Stimulated activated CD8-positive, alpha-beta memory T cell treated with anti-CD3 and anti-CD28 coated beads, Interleukin-15, amount 100 ng/mL, for 1 hour (primary cell): ENCODE data around the gene PRKCA.

Experiments used
- DNase-seq: peaks from one replicate; pipeline ENCODE4 v3.0.0-alpha.2; 2020; ENCODE audit warnings: low read depth

Gene PRKCA

DNA sequence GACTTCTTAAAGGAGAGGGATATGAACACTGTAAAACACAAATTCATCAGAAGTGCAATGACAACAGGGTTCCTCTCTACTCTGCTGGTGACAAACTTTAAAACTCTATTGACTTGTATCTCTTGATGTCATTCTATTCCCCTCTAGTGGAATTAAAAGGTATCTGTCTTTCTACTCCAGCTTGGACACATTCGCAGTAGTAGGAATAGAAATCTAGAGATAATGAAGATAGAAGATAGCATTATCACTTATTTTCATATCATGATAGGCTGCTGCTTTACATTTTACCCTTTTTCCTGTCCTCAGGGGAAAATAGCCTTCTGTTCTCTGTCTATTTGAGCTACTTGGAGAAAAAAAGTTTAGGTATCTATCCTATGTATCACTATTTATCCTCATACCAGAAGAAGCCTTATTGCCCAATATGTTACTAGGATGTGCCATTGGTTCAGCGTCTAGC lies 322.9 kb downstream of the PRKCA start:
- DNase-seq = no peak

- DNase-seq = no peak
Measured at GRCh38 chr17:66627985-66628384, 325.6 kb downstream of the PRKCA start.

DNA sequence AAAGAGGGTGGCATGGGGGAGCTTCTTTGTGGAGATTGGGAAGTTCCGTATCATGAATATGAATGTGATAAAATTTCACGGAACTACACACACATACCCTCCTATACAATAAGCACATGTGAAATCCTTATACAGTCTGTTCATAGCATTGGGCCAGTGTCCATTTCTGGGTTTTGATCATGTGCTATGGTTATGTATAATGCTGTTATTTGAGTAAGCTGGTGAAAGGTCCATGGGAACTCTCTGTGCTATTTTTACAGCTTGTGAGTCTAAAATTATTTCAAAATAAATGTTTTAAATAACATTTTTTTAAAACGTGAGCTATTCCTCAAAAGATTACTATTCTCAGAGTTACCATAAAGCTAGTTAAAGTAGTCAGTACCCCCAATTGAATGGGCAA lies 327.3 kb downstream of the PRKCA start:
- no peak for DNase-seq

DNA sequence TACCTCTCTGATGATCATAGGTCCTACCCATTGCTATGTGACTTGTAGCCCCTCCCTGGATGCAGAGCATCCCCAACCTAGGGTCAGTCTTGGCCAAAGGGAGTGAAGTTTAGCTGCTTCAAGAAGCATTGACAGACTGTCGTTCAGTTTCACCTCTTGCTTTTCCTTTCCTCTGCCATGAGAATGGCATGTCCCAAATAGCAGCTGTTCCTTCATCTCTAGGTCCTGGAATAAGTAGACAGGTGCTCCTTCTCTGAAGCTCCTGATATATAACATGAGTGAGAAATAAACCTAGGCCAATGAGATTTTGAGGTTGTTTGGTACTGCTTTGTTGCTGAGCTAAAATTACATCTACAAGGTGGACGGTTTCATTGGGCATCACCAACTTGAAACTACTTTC lies 328.0 kb downstream of the PRKCA start:
- no peak for DNase-seq

GRCh38 chr17:66630828-66631472 lies 328.5 kb downstream of the PRKCA start:
- no peak for DNase-seq

DNA sequence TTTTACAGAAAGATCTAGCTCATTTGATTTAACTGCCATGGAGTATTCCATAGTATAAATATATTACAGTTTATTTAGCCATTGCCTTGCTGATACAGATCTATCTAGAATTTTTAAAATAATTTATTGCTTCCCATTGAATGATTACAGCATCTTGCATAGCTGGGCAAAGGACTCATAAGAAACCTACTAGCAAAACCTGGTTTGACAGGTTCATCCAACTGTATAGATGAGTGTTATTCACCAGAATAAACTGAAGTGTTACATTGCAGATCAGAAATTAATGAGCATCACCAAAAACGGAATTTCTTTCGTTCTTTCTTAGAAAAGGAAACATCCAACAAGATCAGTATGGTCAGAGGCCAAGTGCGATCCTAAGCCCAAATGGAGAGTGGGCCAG lies 330.3 kb downstream of the PRKCA start:
- no peak for DNase-seq

GRCh38 chr17:66633317-66633965 lies 331.0 kb downstream of the PRKCA start:
- DNase-seq = no peak

GRCh38 chr17:66634193-66634592 lies 331.8 kb downstream of the PRKCA start:
- no peak for DNase-seq

- no peak for DNase-seq
Measured at GRCh38 chr17:66635386-66636045, 333.1 kb downstream of the PRKCA start.

- no peak for DNase-seq
Measured at GRCh38 chr17:66636111-66636510, 333.7 kb downstream of the PRKCA start.

DNA sequence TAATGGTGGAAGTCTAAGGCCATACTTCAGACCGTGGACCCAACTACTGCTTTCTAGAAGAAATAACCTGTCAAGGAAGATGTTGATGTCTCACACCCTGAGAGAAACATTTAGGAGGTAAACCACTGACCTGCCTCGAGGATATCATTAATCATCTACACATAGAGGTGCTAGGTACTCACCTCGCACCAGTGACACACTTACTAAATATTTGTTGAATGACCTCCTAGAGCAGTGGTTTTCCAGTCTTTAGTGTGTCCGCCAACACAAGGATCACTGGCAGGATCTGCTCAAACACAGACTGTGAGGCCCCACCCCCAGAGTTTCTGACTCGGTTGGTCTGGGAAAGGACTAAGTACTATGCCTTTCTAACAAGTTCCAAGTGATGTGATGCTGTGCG lies 335.1 kb downstream of the PRKCA start:
- DNase-seq = no peak

GRCh38 chr17:66638707-66639479 lies 336.5 kb downstream of the PRKCA start:
- no peak for DNase-seq

DNA sequence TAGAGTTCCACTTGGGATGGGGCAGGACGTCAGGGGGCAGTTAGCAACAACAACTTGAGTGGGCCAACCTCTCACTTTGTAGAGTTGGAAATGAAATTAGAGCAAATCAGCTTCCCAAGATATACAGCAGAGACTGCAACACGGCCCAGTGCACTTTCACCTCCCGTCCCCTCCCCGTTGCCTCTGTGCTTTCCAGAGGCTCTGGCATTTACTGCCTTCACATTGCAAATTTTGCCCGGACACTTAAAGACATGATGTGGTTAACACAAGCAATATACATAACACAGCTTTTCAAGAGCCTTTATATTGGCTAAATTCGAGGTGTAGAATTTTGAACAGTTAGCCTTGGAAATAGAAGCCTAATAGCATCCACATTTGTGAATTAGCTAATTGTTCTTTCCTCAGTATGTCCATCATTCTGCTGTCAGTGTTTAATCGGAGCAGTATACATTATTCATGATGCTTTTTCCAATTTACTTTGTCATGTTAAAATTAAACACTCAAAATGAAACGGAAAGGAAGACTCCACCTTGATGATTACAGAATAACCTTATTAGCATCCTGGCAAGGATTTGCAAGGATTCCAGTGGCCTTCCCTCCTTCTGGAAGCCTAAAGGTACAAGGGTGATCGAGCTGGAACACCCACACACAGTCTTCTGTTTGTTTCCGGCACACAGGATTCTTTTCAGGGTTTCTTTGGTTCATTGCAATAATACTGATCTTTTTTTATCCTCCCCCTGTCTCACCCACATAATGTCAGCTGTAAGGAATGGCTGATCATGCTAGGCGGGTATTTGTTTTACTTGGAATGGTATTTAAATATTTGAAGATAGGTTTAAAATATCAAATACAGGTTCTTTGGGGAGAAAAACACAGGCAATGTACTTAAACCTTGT lies 341.6 kb downstream of the PRKCA start:
- no peak for DNase-seq

- DNase-seq = no peak
Measured at GRCh38 chr17:66645259-66645658, 342.8 kb downstream of the PRKCA start.

GRCh38 chr17:66647391-66647983 lies 345.1 kb downstream of the PRKCA start:
- DNase-seq = no peak

DNA sequence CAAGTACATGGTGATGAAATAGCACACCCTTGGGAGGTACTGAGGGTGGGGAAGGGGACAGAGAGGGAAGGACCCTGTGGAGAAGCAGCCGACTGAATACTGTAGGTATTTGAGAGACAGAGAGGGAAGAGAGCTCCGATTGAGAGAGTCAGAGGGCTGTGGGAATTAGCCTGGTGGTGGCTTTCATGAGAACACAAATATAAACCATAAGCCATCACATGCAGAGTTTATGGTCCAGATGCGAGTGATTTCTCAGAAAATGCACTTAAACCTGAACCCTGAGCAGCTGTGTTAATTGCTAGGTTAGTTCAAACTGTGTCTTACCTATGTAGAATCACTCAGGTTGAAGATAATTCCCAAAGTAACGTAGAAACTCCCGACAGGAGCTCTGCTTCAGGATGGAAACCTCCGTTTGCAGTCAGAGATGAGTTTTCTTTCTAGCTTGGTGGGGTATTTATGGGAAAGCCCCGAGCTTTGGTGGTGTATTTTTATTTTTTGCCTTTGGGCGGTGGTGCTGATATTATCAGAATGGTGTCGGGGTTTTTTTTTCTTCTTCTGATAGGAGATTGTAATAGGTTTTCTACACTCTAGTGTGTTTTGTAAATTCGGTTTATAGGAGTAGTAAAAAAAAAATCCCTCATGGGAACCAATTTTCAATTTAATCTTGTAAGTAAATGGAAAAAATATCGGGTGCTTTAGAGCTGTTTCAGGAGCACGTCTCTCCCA lies 347.6 kb downstream of the PRKCA start:
- DNase-seq = no peak

DNA sequence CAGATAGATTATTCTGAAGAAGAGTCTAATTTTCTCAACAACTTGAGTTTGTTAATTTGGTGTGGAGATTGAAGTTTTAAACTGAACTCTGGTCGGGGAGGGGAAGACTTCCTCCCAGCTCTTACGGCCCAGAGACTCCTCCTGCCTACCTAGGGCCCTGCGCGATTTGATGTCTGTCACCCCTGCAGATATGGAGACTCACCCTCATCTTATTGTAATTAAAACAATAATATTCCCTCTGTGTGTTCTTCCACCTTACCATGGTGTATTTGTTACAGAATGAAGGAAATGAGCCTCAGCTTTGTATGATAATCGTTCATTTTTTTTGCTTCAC lies 348.1 kb downstream of the PRKCA start:
- no peak for DNase-seq

GRCh38 chr17:66652840-66653507 lies 350.6 kb downstream of the PRKCA start:
- no peak for DNase-seq

- no peak for DNase-seq
Measured at GRCh38 chr17:66654106-66654740, 351.8 kb downstream of the PRKCA start.

GRCh38 chr17:66654764-66655163 lies 352.4 kb downstream of the PRKCA start:
- no peak for DNase-seq
